DOHH2 (cell line): ENCODE data around the gene DMXL1.

Experiments used
- H3F3A ChIP-seq: fragments of 200-600 bp; sonication (generic), shearing (Covaris generic); 2 replicates; pipeline ENCODE4 v1.6.0; 2016; ENCODE audit warnings: antibody characterized with exemption, mild to moderate bottlenecking; ENCODE audit not compliant: control insufficient read depth, insufficient read depth
- H3K27ac ChIP-seq: fragments of 200-600 bp; sonication (generic); 2 replicates; pipeline ENCODE4 v1.5.1; 2014; ENCODE audit warnings: low read depth, mild to moderate bottlenecking, low read length, moderate library complexity
- H3K27me3 ChIP-seq: fragments of 200-600 bp; sonication (generic); 2 replicates; pipeline ENCODE4 v1.6.1; 2014; ENCODE audit warnings: mild to moderate bottlenecking, low read length, mixed read lengths; ENCODE audit not compliant: control insufficient read depth
- H3K36me3 ChIP-seq: fragments of 200-600 bp; sonication (generic); 2 replicates; pipeline ENCODE4 v1.6.1; 2014; ENCODE audit warnings: mild to moderate bottlenecking, low read length, moderate library complexity, mixed read lengths; ENCODE audit not compliant: control insufficient read depth
- H3K4me1 ChIP-seq: fragments of 200-600 bp; sonication (generic); 2 replicates; pipeline ENCODE4 v1.6.1; 2014; ENCODE audit warnings: mild to moderate bottlenecking, low read length, mixed read lengths; ENCODE audit not compliant: control insufficient read depth
- H3K4me2 ChIP-seq: fragments of 200-600 bp; sonication (generic); 2 replicates; pipeline ENCODE4 v1.6.0; 2014; ENCODE audit warnings: mild to moderate bottlenecking, low read length, moderate library complexity
- H3K4me3 ChIP-seq: fragments of 200-600 bp; sonication (generic); 2 replicates; pipeline ENCODE4 v1.5.1; 2014; ENCODE audit warnings: mild to moderate bottlenecking, low read length, mixed read lengths
- H3K79me2 ChIP-seq: fragments of 200-600 bp; sonication (generic); 2 replicates; pipeline ENCODE4 v1.6.1; 2014; ENCODE audit warnings: mild to moderate bottlenecking, low read length, mixed read lengths; ENCODE audit not compliant: control insufficient read depth
- H3K9me2 ChIP-seq: fragments of 200-600 bp; sonication (generic); replicated peaks from 2 replicates; pipeline ENCODE4 v1.6.1; 2014; ENCODE audit warnings: mild to moderate bottlenecking, low read length, mixed read lengths; ENCODE audit not compliant: control insufficient read depth
- H3K9me3 ChIP-seq: fragments of 200-600 bp; sonication (generic); 2 replicates; pipeline ENCODE4 v1.6.1; 2014; ENCODE audit warnings: antibody characterized with exemption, low read length, mixed read lengths; ENCODE audit not compliant: control insufficient read depth, insufficient read depth
- H4K20me1 ChIP-seq: fragments of 200-600 bp; sonication (generic); 2 replicates; pipeline ENCODE4 v1.6.0; 2014; ENCODE audit warnings: low read depth, mild to moderate bottlenecking, antibody characterized with exemption, low read length, moderate library complexity; ENCODE audit not compliant: control insufficient read depth, insufficient read depth
- EZH2phosphoT487 ChIP-seq: fragments of 200-600 bp; sonication (generic); IDR thresholded peaks from 2 replicates; pipeline ENCODE4 v1.6.1; 2017; ENCODE audit warnings: borderline replicate concordance, mild to moderate bottlenecking, antibody characterized with exemption, low read length, moderate library complexity, mixed read lengths
- TF ChIP-seq, protein P1 (sequence below): fragments of 200-600 bp; sonication (generic); IDR thresholded peaks from one replicate; pipeline ENCODE4 v1.5.1; 2014; ENCODE audit warnings: antibody characterized with exemption, mild to moderate bottlenecking, low read depth, low read length; ENCODE audit not compliant: poor library complexity, severe bottlenecking

DMXL1 gene

DNA sequence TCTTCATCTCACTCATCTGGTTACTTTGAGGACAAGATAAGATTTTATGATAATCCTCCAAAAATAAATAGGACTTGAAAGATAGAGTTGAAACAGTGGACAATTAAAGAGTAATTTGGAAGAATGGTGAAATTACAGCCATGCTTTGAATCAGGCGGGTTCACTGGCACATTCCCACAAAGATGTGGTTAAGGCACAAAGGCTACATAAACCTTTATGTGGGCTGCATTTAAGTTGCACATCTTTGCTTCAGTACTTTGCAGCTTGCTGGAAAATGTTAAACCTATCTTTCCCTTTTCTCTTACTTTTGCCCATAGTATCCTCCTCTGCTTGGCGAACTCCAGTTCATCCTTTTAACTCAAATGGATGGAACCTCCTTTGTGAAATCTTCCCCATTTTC, 192.8 kb downstream of the DMXL1 start:
- Histone ChIP-seq H3K4me1 (peaks cover 8% of the 10 kb centered on the region), H3K9me2 (no peaks in the 10 kb centered on the region), H3K4me2 (no peak overlapping the region), H3K4me3 (no peak overlapping the region), H3K9me3 (no peaks in the 10 kb centered on the region), H4K20me1 (no peaks in the 10 kb centered on the region), H3K36me3 (no peaks in the 10 kb centered on the region), H3K27ac (no peak overlapping the region), H3K79me2 (no peaks in the 10 kb centered on the region), H3F3A (no peaks in the 10 kb centered on the region), H3K27me3 (no peaks in the 10 kb centered on the region)
- no peak for TF ChIP-seq EZH2phosphoT487
- TF ChIP-seq, protein P1, sequence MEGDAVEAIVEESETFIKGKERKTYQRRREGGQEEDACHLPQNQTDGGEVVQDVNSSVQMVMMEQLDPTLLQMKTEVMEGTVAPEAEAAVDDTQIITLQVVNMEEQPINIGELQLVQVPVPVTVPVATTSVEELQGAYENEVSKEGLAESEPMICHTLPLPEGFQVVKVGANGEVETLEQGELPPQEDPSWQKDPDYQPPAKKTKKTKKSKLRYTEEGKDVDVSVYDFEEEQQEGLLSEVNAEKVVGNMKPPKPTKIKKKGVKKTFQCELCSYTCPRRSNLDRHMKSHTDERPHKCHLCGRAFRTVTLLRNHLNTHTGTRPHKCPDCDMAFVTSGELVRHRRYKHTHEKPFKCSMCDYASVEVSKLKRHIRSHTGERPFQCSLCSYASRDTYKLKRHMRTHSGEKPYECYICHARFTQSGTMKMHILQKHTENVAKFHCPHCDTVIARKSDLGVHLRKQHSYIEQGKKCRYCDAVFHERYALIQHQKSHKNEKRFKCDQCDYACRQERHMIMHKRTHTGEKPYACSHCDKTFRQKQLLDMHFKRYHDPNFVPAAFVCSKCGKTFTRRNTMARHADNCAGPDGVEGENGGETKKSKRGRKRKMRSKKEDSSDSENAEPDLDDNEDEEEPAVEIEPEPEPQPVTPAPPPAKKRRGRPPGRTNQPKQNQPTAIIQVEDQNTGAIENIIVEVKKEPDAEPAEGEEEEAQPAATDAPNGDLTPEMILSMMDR = no peak

DNA sequence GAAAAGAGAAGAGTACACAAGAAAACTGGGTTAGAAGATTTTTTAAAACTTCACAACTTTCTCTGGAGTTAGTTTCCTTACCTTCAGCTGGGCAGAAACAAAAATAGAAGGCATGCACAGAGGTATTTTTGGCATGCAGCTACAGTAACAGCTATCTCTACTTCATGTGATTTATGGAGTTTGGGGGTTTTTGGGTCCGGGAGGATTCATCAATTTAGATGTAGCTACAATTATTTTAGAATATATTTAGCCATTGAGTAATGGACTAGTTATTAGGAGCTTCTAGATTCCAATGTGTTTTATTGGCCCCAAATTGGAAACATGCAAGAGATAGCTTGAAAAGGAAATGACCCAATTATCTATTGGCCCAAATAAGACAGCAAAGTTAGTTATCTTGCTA, 193.3 kb downstream of the DMXL1 start:
- Histone ChIP-seq H3K4me2 (no peak overlapping the region), H3F3A (no peaks in the 10 kb centered on the region), H3K9me3 (no peaks in the 10 kb centered on the region), H4K20me1 (no peaks in the 10 kb centered on the region), H3K36me3 (no peaks in the 10 kb centered on the region), H3K27me3 (no peaks in the 10 kb centered on the region), H3K4me3 (no peak overlapping the region), H3K27ac (no peak overlapping the region), H3K79me2 (peaks cover 5% of the 10 kb centered on the region), H3K4me1 (peaks cover 9% of the 10 kb centered on the region), H3K9me2 (no peaks in the 10 kb centered on the region)
- no peak for TF ChIP-seq EZH2phosphoT487
- TF ChIP-seq, protein P1 = no peak

DNA sequence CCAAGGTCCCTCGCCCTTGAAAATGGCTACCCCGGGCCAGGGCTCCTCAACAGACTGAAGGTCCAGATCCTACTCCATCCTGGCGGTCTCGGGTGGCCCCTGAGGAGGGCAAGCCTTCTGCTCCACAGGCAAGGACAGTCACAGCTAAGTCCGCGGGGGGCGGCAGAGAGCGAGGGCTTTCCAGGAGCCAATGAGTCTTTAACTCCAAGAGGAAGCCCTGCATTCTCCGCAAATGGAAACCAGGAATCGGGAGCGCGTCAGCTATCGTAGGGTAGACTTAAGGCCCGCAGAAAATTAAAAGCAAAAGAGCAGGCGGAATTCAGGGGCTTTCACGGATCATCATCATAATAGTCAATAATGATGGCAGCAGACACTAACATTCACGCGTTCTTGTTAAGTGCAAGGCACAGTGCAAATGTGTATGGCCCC, 197.1 kb downstream of the DMXL1 start:
- Histone ChIP-seq H3K36me3 (no peaks in the 10 kb centered on the region), H3K4me2 (peak overlapping the region; percentile 85), H3K79me2 (peaks cover 23% of the 10 kb centered on the region), H3K4me1 (peaks cover 39% of the 10 kb centered on the region), H3K9me2 (no peaks in the 10 kb centered on the region), H4K20me1 (no peaks in the 10 kb centered on the region), H3K27me3 (no peaks in the 10 kb centered on the region), H3K27ac (peak overlapping the region; percentile 50), H3K9me3 (no peaks in the 10 kb centered on the region), H3K4me3 (peak overlapping the region; percentile 91), H3F3A (no peaks in the 10 kb centered on the region)
- no peak for TF ChIP-seq EZH2phosphoT487
- TF ChIP-seq, protein P1 = peak; percentile 45
